ENCODE measurements around the gene SCYGR5.
"Not testable (repeated sequence)": the region's sequence is repeated elsewhere in the genome, so short reads cannot be mapped to it uniquely, and the experiment has no call there.

The SCYGR5 gene

DNA sequence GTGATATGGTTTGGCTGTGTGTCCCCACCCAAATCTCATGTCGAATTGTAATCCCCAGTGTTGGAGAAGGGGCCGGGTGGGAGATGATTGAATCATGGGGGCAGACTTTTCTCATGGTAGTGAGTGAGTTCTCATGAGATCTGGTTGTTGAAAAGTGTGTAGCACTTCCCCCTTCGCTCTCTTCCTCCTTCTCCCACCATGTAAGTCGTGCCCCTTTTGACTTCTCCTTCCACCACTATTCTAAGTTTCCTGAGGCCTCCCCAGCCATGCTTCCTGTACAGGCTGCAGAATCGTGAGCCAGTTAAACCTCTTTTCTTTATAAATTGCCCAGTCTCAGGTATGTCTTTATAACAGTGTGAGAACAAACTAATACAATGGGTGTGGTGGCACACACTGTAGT lies 7.0 kb downstream of the SCYGR5 start:
- DNase-seq (ENCODE audit: low read depth in 2 of 2): not testable (repeated sequence)

DNA sequence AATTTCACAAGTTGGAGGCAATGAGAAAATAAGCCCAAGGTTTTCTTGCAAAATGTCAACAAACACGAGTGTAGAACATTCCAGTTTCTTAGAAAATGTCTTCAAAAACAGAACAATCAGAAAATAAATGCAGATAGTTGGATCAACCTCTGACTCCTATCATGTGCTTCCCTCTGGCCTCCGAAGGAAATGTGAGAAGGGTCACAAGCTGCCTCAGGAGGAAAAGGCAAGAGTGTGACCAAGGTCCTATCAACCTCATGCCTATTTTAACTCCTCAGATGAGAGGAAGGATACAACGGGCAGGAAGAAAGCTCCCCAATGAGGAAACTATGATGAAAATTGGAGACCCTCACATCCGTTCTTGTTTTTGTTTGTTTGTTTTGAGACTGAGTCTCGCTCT lies 7.9 kb downstream of the SCYGR5 start:
- no peak for DNase-seq (ENCODE audit: low read depth in 2 of 2)

DNA sequence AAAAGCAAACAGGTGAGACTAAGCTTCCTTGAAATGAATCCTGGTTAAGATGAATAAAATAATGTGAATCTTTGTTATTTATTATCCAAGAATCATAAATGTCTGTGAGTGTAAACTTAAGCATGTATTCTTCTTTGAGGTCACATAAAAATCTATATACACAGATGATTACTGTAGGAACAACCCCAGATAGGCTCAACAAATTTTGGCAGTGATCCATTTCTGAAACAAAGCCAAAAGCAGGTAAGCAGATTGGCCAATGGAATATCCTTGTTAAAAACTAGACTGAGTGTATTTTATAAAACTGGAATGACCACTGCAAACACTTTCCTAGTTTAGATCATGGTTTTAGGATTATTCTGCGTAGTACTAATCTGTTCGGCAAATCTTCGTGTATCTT lies 11.3 kb downstream of the SCYGR5 start:
- DNase-seq (ENCODE audit: low read depth in 2 of 2): no peak

DNA sequence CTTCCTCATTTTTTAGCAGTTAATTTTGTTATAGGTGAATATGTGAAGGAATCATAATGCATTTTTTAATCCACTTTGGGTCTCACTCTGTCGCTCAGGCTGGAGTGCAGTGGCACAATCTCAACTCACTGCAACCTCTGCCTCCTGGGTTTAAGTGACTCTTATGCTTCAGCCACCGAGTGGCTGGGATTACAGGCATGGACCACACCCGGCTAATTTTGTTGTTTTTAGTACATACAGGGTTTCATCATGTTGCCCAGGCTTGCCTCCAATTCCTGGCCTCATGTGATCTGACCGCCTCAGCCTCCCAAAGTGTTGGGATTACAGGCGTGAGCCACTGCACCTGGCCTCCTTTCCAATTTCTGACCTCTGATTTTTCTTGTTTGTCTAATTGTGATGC lies 17.7 kb downstream of the SCYGR5 start:
- no peak for DNase-seq (ENCODE audit: low read depth in 2 of 2)

DNA sequence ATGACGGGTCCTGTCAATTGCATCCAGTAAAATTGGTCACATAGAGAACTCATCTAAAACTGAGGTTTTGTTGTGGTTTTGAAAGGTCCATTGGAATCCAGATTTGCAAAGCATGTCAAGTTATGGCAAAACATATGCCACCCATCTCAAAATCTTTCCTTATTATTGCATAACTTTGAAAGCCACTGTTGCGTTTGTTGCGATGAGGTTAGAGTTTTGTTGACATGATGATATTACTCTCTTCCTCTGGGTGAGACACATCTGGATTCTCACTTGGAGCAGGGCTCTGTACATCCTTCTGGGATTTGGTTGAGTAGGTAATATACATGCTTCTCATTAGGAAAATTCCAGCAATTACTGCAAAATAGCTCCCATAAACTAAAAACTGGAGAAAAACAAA lies 20.6 kb downstream of the SCYGR5 start:
- DNase-seq (ENCODE audit: low read depth in 2 of 2): no peak

DNA sequence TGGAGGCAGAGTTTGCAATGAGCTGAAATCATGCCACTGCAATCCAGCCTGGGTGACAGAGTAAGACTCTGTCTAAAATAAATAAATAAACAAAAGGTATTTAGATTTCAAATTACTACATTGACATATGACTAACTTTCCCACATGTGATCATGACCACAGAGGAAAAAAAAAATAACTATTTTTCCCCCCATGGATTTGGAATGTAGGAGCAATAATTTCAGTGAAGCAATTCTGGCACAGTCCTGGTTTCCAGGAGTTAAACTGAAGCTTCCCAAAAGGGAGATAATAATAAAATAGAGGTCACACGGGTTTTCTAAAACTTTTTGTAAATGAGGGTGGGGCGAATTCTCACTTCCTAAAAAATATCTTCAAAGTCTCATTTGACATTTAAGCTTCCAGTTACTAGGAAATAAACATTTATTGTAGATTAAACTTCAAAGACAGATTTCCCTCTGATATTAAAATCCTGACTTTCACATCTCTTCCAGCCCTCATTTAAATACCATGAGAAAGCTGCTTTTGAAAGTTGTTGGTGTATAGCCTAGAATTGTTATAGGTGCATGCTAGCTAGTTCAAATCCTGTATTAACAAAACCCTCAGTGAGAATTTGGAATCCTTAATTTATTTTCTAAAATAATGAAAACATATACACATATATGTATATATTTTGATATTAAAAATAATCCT lies 30.5 kb downstream of the SCYGR5 start:
- DNase-seq (ENCODE audit: low read depth in 2 of 2): no peak

DNA sequence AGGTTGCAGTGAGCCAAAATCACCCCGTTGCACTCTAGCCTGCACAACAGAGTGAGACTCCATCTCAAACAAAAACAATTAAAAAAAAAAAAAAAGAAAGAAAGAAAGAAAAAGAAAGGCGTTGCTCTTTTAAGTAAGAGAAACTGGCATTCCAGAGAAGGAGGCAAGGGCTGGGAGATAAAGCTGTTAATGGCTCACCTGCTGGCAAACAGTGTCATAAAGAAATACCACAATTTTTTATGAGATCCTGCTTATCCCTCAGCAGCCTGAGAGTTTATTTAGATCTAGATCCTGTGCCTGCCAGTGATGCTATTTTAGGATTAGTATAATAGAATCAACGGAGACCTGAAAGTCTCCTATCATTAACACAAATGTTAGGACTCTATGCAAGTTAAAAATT lies 35.0 kb downstream of the SCYGR5 start:
- DNase-seq (ENCODE audit: low read depth in 2 of 2): no peak

DNA sequence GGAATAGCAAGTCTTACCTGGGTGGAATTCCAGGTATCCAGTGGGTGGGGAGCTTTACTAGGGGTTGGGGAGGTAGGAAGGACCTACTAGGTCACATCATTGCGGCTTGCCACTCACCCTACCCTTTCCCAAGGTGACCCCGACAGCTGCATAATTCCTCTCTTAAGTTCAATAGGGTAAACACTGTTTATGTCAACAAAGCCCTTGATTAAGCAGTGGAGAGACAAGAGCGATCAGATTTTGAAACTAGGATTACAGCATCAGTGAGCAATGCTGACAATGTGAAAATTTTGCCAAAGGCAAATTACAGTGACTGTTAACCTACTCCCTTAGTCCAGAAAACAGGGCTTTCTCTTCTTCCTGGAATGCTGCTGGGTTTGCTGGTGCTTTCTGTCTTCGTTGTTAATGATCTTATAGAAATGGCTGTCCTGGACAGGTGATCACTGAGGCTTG lies 36.7 kb downstream of the SCYGR5 start:
- no peak for DNase-seq (ENCODE audit: low read depth in 2 of 2)

DNA sequence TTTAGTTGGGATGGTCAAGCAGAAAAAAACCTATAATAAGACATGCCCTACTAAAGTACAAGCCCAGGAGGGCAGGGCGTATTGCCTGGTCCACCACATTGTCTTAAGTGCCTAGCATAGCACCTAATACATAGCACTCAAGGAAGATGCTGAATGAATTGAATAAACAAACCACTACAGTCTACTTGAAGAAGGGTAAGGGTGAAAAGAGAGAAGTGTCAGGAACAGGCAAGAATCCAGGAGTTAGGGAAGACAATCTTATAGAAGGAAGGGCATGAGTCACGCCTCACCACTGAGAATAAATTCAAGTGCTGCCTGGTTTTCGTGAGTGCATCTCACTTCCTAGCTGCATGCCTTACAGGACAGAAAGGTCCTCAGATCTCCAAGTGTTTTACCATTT lies 37.4 kb downstream of the SCYGR5 start:
- DNase-seq (ENCODE audit: low read depth in 2 of 2): no peak

DNA sequence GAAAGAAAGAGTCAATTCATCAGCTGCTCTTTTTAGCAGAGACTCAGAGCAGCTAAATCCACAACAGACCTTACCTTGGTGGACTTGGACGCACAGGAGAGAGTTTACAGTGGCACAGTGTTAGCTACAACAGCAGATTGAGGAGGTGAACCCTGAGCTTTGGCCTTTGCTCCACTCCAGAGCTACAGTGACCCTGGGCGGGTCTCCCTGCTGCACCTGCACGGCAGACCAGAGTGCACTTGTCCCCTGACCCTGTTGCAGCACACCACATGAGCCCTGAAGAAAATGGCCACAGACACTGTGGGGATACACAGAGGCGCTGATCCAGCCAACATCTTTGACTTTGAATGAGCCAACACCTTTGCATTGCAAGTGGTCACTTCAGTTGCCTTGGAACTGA lies 40.3 kb downstream of the SCYGR5 start:
- no peak for DNase-seq (ENCODE audit: low read depth in 2 of 2)

DNA sequence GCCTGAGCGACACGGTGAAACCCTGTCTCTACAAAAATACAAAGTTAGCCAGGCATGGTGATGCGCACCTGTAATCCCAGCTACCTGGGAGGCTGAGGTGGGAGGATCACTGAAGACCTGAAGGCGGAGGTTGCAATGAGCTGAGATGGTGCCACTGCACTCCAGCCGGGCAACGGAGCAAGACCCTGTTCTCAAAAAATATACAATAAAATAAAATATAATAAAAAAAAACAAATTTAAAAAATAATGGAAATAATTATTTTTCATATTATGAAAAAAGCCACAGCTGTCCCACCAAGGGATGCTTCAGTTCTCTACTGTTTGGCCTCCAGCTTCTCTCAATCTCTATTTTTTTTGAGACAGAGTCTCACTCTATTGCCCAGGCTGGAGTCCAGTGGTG lies 40.8 kb downstream of the SCYGR5 start:
- DNase-seq (ENCODE audit: low read depth in 2 of 2): no peak

DNA sequence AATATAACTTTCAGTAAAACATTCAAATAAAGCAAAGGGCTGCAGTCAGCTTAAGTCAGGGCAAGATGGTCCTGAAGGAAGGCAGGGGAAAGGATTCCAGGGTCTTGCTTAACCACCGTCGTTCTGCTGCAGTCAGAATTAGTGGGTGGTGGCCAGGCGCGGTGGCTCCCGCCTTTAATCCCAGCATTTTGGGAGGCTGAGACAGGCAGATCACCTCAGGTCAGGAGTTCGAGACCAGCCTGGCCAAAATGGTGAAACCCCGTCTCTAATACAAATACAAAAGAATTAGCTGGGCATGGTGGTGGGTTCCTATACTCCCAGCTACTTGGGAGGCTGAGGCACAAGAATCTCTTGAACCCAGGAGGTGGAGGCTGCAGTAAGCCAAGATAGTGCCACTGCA lies 44.4 kb downstream of the SCYGR5 start:
- no peak for DNase-seq (ENCODE audit: low read depth in 2 of 2)

DNA sequence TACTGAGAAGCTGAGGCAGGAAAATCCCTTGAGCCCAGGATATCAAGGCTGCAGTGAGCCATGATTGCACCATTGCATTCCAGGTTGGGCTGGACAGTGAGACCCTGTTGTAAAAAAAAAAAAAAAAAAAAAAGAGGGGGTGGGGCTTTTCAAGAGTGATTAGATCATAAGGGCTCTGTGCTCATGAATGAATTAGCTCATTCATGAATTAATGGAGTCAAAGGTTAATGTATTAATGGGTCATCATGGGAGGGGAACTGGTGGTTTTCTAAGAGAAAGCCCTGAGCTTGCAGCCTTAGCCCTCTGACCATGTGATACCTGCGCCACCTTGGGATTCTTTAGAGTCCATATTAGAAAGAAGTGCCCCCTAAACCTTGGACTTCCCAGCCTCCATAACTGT lies 46.7 kb downstream of the SCYGR5 start:
- DNase-seq (ENCODE audit: low read depth in 2 of 2): no peak

DNA sequence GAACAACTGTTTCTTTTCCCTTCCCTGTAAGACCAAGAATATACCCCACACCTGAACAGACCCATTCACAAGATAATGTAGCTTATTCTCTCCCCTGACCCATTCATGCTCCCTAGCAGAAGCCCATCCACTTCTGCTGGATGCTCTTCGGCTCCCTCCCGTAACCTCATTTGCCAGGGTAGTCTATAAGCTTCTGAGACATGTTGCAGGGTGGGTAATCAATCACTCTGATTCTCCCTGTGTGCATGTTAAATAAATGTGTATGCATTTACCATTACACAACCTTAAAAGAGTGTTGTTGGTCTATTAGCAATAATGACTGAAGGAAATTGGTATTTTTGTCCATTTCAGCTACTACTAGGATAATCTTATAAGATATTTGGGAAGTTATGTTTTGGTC lies 49.9 kb downstream of the SCYGR5 start:
- no peak for DNase-seq (ENCODE audit: low read depth in 2 of 2)
